ENCODE measurements around the gene FAM76A. TPM values are rescaled to one million over a fixed set of nuclear protein-coding genes. Genes with fewer than 3 reads are reported as not detected.

FAM76A gene
- total RNA-seq, 1 donor from 2014 or later = 13.5 TPM

GRCh38 chr1:27736252-27736651 lies 10.5 kb downstream of the FAM76A start:
- H3K36me3 ChIP-seq (ENCODE audit: control insufficient read depth, insufficient read depth, low read length) = peaks cover 2% of the 10 kb centered on the region
- no peak for DNase-seq (ENCODE audit: low read depth)
- no peak overlapping the region for H3K4me3 ChIP-seq (ENCODE audit: low read depth, low read length)
- no peaks in the 10 kb centered on the region for H3K27me3 ChIP-seq (ENCODE audit: control insufficient read depth, insufficient read depth, low read length)
- TF ChIP-seq CTCF (IDR thresholded peaks at IDR 0.05; ENCODE audit: insufficient read depth, low read length, poor library complexity, severe bottlenecking) = no peak

- Histone ChIP-seq H3K27me3 (ENCODE audit: control insufficient read depth, insufficient read depth, low read length) (no peaks in the 10 kb centered on the region), H3K4me3 (ENCODE audit: low read depth, low read length) (no peak overlapping the region), H3K36me3 (ENCODE audit: control insufficient read depth, insufficient read depth, low read length) (peaks cover 2% of the 10 kb centered on the region)
- no peak for TF ChIP-seq CTCF (IDR thresholded peaks at IDR 0.05; ENCODE audit: insufficient read depth, low read length, poor library complexity, severe bottlenecking)
- DNase-seq (ENCODE audit: low read depth) = no peak
These were observed 15.4 kb downstream of the FAM76A start for GRCh38 chr1:27741121-27741520.

GRCh38 chr1:27744556-27744955 lies 18.8 kb downstream of the FAM76A start:
- H3K27me3 ChIP-seq (ENCODE audit: control insufficient read depth, insufficient read depth, low read length) = no peaks in the 10 kb centered on the region
- no peaks in the 10 kb centered on the region for H3K36me3 ChIP-seq (ENCODE audit: control insufficient read depth, insufficient read depth, low read length)
- TF ChIP-seq CTCF (IDR thresholded peaks at IDR 0.05; ENCODE audit: insufficient read depth, low read length, poor library complexity, severe bottlenecking) = no peak
- no peak overlapping the region for H3K4me3 ChIP-seq (ENCODE audit: low read depth, low read length)
- no peak for DNase-seq (ENCODE audit: low read depth)

- DNase-seq (ENCODE audit: low read depth) = no peak
- no peaks in the 10 kb centered on the region for H3K36me3 ChIP-seq (ENCODE audit: control insufficient read depth, insufficient read depth, low read length)
- no peaks in the 10 kb centered on the region for H3K27me3 ChIP-seq (ENCODE audit: control insufficient read depth, insufficient read depth, low read length)
- no peak overlapping the region for H3K4me3 ChIP-seq (ENCODE audit: low read depth, low read length)
- TF ChIP-seq CTCF (IDR thresholded peaks at IDR 0.05; ENCODE audit: insufficient read depth, low read length, poor library complexity, severe bottlenecking) = no peak
These were observed 19.7 kb downstream of the FAM76A start for GRCh38 chr1:27745466-27745865.

- DNase-seq (ENCODE audit: low read depth) = no peak
- Histone ChIP-seq H3K27me3 (ENCODE audit: control insufficient read depth, insufficient read depth, low read length) (no peaks in the 10 kb centered on the region), H3K4me3 (ENCODE audit: low read depth, low read length) (no peak overlapping the region), H3K36me3 (ENCODE audit: control insufficient read depth, insufficient read depth, low read length) (no peaks in the 10 kb centered on the region)
- no peak for TF ChIP-seq CTCF (IDR thresholded peaks at IDR 0.05; ENCODE audit: insufficient read depth, low read length, poor library complexity, severe bottlenecking)
These were observed 26.6 kb downstream of the FAM76A start for GRCh38 chr1:27752360-27752759.

- no peak for DNase-seq (ENCODE audit: low read depth)
- Histone ChIP-seq H3K4me3 (ENCODE audit: low read depth, low read length) (no peak overlapping the region), H3K27me3 (ENCODE audit: control insufficient read depth, insufficient read depth, low read length) (no peaks in the 10 kb centered on the region), H3K36me3 (ENCODE audit: control insufficient read depth, insufficient read depth, low read length) (no peaks in the 10 kb centered on the region)
- TF ChIP-seq CTCF (IDR thresholded peaks at IDR 0.05; ENCODE audit: insufficient read depth, low read length, poor library complexity, severe bottlenecking) = no peak
These were observed 29.5 kb downstream of the FAM76A start for GRCh38 chr1:27755286-27755685.

All from kidney epithelial cell (primary cell).